ENCODE results near the gene SEPTIN12. TPM values are rescaled to one million over a fixed set of nuclear protein-coding genes. Genes with fewer than 3 reads are reported as not detected.

Gene SEPTIN12
- polyA plus RNA-seq, 3 donors = not detected

DNA sequence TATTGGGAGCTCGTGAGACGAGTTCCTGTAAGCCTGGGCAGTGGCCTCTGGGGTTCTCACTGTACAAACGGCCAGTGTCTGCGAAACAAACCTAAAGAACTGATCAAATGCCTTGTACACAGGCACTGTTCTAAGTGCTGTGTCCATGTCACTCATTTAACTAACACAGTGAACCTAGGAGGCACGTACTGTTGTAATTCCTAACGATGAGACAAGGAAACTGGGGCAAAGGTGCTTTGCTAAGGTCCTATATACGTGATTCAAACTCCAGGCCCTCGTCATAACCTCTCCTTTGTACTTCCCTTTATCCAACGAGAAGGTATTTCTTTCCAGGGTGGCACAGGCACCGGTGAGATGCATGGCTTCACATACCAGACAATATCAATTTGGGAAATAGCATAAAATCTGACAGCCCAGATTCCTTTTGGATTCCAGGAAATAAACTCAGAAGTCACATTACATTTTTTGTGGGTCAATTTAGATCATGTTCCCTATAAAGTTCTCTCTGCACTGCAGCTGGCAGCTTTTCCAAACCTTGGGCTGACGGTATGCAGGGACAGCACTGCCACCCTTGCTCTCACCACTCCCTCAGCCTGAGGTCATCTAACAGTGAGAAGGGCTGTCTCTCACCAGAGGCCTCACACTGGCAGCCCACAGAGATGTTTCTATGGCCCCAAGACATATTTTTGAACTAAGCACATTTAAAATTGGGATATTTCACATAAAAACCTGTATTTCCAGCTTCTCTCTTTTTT lies 40.6 kb upstream of the SEPTIN12 start:
- H3K4me1 ChIP-seq (ENCODE audit: control insufficient read depth in 1 of 2, insufficient read depth in 2 of 2, low read length in 2 of 2) = no peaks in the 10 kb centered on the region
- Mint-ChIP-seq H3K4me1 (no peaks in the 10 kb centered on the region), H3K27me3 (ENCODE audit: low read depth in 3 of 3) (no peaks in the 10 kb centered on the region), H3K36me3 (peaks cover 83 to 100% of the 10 kb centered on the region in 2 donors), H3K27ac (no peak overlapping the region), H3K4me3 (no peak overlapping the region), H3K9me3 (peaks cover 0 to 3% (median 0%) of the 10 kb centered on the region in 7 donors)
- DNase-seq = no peak
- H3K4me3 ChIP-seq (replicated peaks in 1 of 3; ENCODE audit: low read depth in 2 of 3, low read length in 3 of 3) = no peak overlapping the region
- no peak overlapping the region for H3K9ac ChIP-seq (ENCODE audit: insufficient read depth, low read length, poor library complexity, severe bottlenecking)
- H2AFZ ChIP-seq (ENCODE audit: insufficient read depth, low read depth, low read length, poor library complexity, severe bottlenecking) = no peak overlapping the region
- TF ChIP-seq, protein P1, sequence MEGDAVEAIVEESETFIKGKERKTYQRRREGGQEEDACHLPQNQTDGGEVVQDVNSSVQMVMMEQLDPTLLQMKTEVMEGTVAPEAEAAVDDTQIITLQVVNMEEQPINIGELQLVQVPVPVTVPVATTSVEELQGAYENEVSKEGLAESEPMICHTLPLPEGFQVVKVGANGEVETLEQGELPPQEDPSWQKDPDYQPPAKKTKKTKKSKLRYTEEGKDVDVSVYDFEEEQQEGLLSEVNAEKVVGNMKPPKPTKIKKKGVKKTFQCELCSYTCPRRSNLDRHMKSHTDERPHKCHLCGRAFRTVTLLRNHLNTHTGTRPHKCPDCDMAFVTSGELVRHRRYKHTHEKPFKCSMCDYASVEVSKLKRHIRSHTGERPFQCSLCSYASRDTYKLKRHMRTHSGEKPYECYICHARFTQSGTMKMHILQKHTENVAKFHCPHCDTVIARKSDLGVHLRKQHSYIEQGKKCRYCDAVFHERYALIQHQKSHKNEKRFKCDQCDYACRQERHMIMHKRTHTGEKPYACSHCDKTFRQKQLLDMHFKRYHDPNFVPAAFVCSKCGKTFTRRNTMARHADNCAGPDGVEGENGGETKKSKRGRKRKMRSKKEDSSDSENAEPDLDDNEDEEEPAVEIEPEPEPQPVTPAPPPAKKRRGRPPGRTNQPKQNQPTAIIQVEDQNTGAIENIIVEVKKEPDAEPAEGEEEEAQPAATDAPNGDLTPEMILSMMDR (IDR thresholded peaks at IDR 0.05) = no peak
- peaks cover 10% of the 10 kb centered on the region for H3K79me2 ChIP-seq (ENCODE audit: insufficient read depth, low read length)
- intact Hi-C loops (cut with micrococcal nuclease) = no loop called here
- no peak overlapping the region for H3K4me2 ChIP-seq (replicated peaks; ENCODE audit: extremely low read depth, low read length, poor library complexity, severe bottlenecking)
- H4K20me1 ChIP-seq (ENCODE audit: insufficient read depth, low read length) = peaks cover 48% of the 10 kb centered on the region
- H3K36me3 ChIP-seq (replicated peaks in 1 of 2; ENCODE audit: control insufficient read depth in 1 of 2, insufficient read depth in 2 of 2, low read length in 2 of 2) = peaks cover 88 to 100% of the 10 kb centered on the region in 2 donors
- no peak overlapping the region for H3K27ac ChIP-seq (ENCODE audit: low read depth in 1 of 2, low read length in 2 of 2)
- WGBS (ENCODE audit: insufficient coverage) = 100% methylated on average over 7 of the region's 11 CpGs
- no peaks in the 10 kb centered on the region for H3K27me3 ChIP-seq (ENCODE audit: control insufficient read depth in 2 of 2, insufficient read depth in 2 of 2, low read length in 2 of 2)
- no peaks in the 10 kb centered on the region for H3K9me3 ChIP-seq (replicated peaks in 1 of 2; ENCODE audit: control insufficient read depth in 1 of 2, insufficient read depth in 1 of 2, low read length in 2 of 2)

DNA sequence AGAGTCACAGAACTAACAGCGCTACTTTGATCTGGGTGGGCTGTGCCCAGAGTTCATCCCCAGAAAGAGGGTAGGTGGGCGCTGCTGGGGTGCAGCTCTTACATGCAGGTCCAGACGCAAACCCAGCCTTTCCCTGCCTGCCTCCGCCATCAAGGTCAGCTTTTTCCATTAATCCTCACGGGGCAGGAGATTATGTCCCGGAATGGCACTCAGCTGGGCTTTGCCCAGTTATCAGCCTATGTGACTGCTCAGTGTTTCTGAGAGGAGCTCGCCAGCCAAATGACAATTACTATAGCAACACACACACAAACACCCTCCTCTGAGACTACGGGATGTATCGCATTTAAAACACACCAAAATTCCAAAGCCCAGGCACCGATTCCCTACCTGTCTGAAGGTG lies 38.8 kb upstream of the SEPTIN12 start:
- WGBS (ENCODE audit: insufficient coverage) = 96% methylated on average over 10 of the region's 10 CpGs
- Histone ChIP-seq H3K36me3 (replicated peaks in 1 of 2; ENCODE audit: control insufficient read depth in 1 of 2, insufficient read depth in 2 of 2, low read length in 2 of 2) (peaks cover 86 to 100% of the 10 kb centered on the region in 2 donors), H3K4me1 (ENCODE audit: control insufficient read depth in 1 of 2, insufficient read depth in 2 of 2, low read length in 2 of 2) (no peaks in the 10 kb centered on the region), H4K20me1 (ENCODE audit: insufficient read depth, low read length) (peaks cover 32% of the 10 kb centered on the region), H3K27me3 (ENCODE audit: control insufficient read depth in 2 of 2, insufficient read depth in 2 of 2, low read length in 2 of 2) (no peaks in the 10 kb centered on the region), H3K79me2 (ENCODE audit: insufficient read depth, low read length) (peaks cover 3% of the 10 kb centered on the region), H3K27ac (ENCODE audit: low read depth in 1 of 2, low read length in 2 of 2) (peak overlapping the region in 1 of 2 donors; percentile 5), H3K9me3 (replicated peaks in 1 of 2; ENCODE audit: control insufficient read depth in 1 of 2, insufficient read depth in 1 of 2, low read length in 2 of 2) (no peaks in the 10 kb centered on the region), H3K4me2 (replicated peaks; ENCODE audit: extremely low read depth, low read length, poor library complexity, severe bottlenecking) (no peak overlapping the region), H3K4me3 (replicated peaks in 1 of 3; ENCODE audit: low read depth in 2 of 3, low read length in 3 of 3) (no peak overlapping the region), H2AFZ (ENCODE audit: insufficient read depth, low read depth, low read length, poor library complexity, severe bottlenecking) (no peak overlapping the region), H3K9ac (ENCODE audit: insufficient read depth, low read length, poor library complexity, severe bottlenecking) (no peak overlapping the region)
- H3K27ac Mint-ChIP-seq = peak overlapping the region in 2 of 7 donors; percentile 37 to 65
- no peaks in the 10 kb centered on the region for H3K27me3 Mint-ChIP-seq (ENCODE audit: low read depth in 3 of 3)
- H3K4me1 Mint-ChIP-seq = no peaks in the 10 kb centered on the region
- no peak for DNase-seq
- H3K36me3 Mint-ChIP-seq = peaks cover 83 to 100% of the 10 kb centered on the region in 2 donors
- no peak overlapping the region for H3K4me3 Mint-ChIP-seq
- peaks cover 0 to 3% (median 0%) of the 10 kb centered on the region in 7 donors for H3K9me3 Mint-ChIP-seq
- intact Hi-C loops (cut with micrococcal nuclease) = no loop called here
- TF ChIP-seq, protein P1 (IDR thresholded peaks at IDR 0.05) = no peak
